HepG2 (cell line): Measurements from ENCODE around the gene CYTH1. TPM values are rescaled to one million over a fixed set of nuclear protein-coding genes. Genes with fewer than 3 reads are reported as not detected.

Experiments
- ATAD3A ChIP-seq: sonication (generic); formaldehyde crosslinking; IDR thresholded peaks from 2 replicates; pipeline ENCODE4 v1.4.0; 2020; ENCODE audit warnings: missing genetic modification reagents
- DMAP1 ChIP-seq: IDR thresholded peaks from 2 replicates; pipeline ENCODE4 v1.6.1; 2016
- GATAD2A ChIP-seq: IDR thresholded peaks from 2 replicates; pipeline ENCODE4 v1.6.1; 2016
- HMGA1 ChIP-seq: sonication (generic); formaldehyde crosslinking; conservative IDR thresholded peaks from 2 replicates; pipeline ENCODE4 v1.4.0; 2020; ENCODE audit warnings: missing genetic modification reagents
- MIER2 ChIP-seq: IDR thresholded peaks from 2 replicates; pipeline ENCODE4 v1.6.1; 2016; ENCODE audit warnings: missing biosample characterization, missing genetic modification reagents
- NFE2L1 ChIP-seq: sonication (generic); formaldehyde crosslinking; IDR thresholded peaks from 2 replicates; pipeline ENCODE4 v1.4.0; 2020; ENCODE audit warnings: missing genetic modification reagents, mild to moderate bottlenecking, borderline replicate concordance
- POLR2AphosphoS2 ChIP-seq: IDR thresholded peaks from 2 replicates; pipeline ENCODE4 v1.6.1; 2011; ENCODE audit warnings: low read depth, low read length, improper control_type of control experiment
- REXO4 ChIP-seq: sonication (generic); formaldehyde crosslinking; IDR thresholded peaks from 2 replicates; pipeline ENCODE4 v1.8.0; 2022; ENCODE audit warnings: missing genetic modification reagents, mild to moderate bottlenecking, borderline replicate concordance
- TARDBP ChIP-seq: sonication (generic); formaldehyde crosslinking; IDR thresholded peaks from 2 replicates; pipeline ENCODE4 v1.8.0; 2022; ENCODE audit warnings: mild to moderate bottlenecking, missing genetic modification reagents
- ZMYM3 ChIP-seq: sonication (generic); formaldehyde crosslinking; IDR thresholded peaks from 2 replicates; pipeline ENCODE4 v1.5.1; 2020; ENCODE audit warnings: mild to moderate bottlenecking, missing genetic modification reagents
- ZNF160 ChIP-seq: sonication (generic); formaldehyde crosslinking; IDR thresholded peaks from 2 replicates; pipeline ENCODE4 v1.8.0; 2022; ENCODE audit warnings: mild to moderate bottlenecking, inconsistent platforms, missing genetic modification reagents
- ZNF260 ChIP-seq: sonication (generic); formaldehyde crosslinking; IDR thresholded peaks from 2 replicates; pipeline ENCODE4 v1.4.0; 2020; ENCODE audit warnings: missing genetic modification reagents, low read depth, mild to moderate bottlenecking, borderline replicate concordance
- ZNF382 ChIP-seq: sonication (generic); formaldehyde crosslinking; IDR thresholded peaks from 2 replicates; pipeline ENCODE4 v1.5.0; 2020; ENCODE audit warnings: missing genetic modification reagents, mild to moderate bottlenecking, borderline replicate concordance
- ZNF572 ChIP-seq: sonication (generic); formaldehyde crosslinking; IDR thresholded peaks from 2 replicates; pipeline ENCODE4 v1.5.1; 2020; ENCODE audit warnings: mild to moderate bottlenecking, missing genetic modification reagents
- ZNF605 ChIP-seq: sonication (generic); formaldehyde crosslinking; IDR thresholded peaks from 2 replicates; pipeline ENCODE4 v1.8.0; 2022; ENCODE audit warnings: mild to moderate bottlenecking, missing genetic modification reagents
- ZNF772 ChIP-seq: sonication (generic); formaldehyde crosslinking; IDR thresholded peaks from 2 replicates; pipeline ENCODE4 v1.5.0; 2020; ENCODE audit warnings: mild to moderate bottlenecking, missing genetic modification reagents
- polyA plus RNA-seq, 8 experiments: library from polyadenylated mRNA; depleted of rRNA in 3 of 8; stranded (reverse) in 7 of 8; unstranded in 1 of 8; fragments of >200 nt; fragmentation: Illumina TruSeq in 4 of 8; extraction: Trizol in 4 of 8; gene quantifications; 2 replicates each; pipeline versions ENCODE4 v1.2.1 to v1.2.3, GENCODE V29; 2011 to 2016; ENCODE audit warnings: low read depth in 4 of 8, missing spikeins in 1 of 8, mixed read lengths in 1 of 8; ENCODE audit not compliant: insufficient read depth in 1 of 8
- total RNA-seq, 5 experiments: library from RNA; depleted of rRNA; stranded (reverse); fragments of >200 nt; fragmentation: Illumina TruSeq; extraction: Trizol; gene quantifications; 2 replicates each; pipeline ENCODE4 v1.2.3, GENCODE V29; 2016; ENCODE audit warnings: low read depth in 1 of 5
- TF ChIP-seq, protein P1 (sequence below): sonication (generic); formaldehyde crosslinking; IDR thresholded peaks from 2 replicates; pipeline ENCODE4 v1.4.0; 2020; ENCODE audit warnings: missing genetic modification reagents
- TF ChIP-seq, protein P2 (sequence below): sonication (generic); formaldehyde crosslinking; IDR thresholded peaks from 2 replicates; pipeline ENCODE4 v1.4.0; 2020; ENCODE audit warnings: missing genetic modification reagents, mild to moderate bottlenecking, borderline replicate concordance
- TF ChIP-seq, protein P3 (sequence below): sonication (generic); formaldehyde crosslinking; IDR thresholded peaks from 2 replicates; pipeline ENCODE4 v1.5.0; 2020; ENCODE audit warnings: mild to moderate bottlenecking, missing genetic modification reagents
- TF ChIP-seq, protein P4 (sequence below): sonication (generic); formaldehyde crosslinking; IDR thresholded peaks from 2 replicates; pipeline ENCODE4 v1.8.1; 2023; ENCODE audit warnings: missing genetic modification reagents, mild to moderate bottlenecking, borderline replicate concordance

Gene CYTH1
- total and polyA plus RNA-seq, 2 of the 13 experiments (the other 11 are each of a cell fraction or from before 2014, with no cell fraction given), result 20.1 to 48.9 TPM

DNA sequence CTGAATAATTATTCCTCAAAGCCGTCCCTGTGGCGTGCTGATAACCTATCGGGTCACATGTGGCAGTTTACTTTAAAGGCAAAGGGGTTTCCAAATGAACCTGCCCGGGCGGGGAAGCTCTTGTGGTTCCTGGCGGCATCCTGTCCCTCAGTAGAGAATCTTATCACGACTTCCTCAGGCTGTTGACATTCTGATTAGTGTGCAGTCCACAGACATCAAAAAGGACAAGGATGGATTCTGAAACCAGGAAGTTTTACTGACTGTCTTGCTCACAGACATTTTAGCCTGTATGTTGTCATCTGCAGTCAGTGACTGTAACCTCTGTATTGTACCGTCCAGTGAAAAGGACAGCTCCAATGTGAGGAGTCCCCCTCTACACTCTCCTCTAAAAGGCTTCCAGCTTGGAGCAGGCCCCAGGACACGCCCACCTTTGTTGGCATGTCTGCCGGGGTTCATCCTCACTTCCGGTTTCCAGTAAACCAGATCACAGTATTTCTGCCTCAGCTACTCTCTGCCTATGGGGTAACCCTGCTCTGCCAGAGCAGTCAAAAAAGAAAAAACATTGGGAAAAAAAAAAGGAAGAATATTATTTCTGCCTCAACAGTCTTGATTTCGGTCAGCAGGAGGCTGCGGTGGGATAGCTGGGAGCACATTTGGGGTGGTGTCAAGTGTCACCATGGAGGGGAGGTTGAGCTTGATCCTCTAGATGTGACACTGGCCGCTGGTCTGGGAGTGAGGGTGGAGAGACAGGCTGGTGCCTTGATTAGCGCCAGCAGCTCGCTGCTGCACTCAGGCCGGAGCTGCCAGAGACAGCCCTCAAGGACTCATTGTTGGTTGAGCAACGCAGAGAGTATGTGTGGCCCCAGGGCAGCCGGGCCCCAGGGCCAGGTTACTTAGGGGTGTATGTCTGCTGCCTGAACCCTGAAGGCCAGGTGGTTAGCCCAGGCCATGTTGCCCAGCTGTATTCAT is 115.8 kb downstream of the CYTH1 start (continued):
- TF ChIP-seq, protein P1, sequence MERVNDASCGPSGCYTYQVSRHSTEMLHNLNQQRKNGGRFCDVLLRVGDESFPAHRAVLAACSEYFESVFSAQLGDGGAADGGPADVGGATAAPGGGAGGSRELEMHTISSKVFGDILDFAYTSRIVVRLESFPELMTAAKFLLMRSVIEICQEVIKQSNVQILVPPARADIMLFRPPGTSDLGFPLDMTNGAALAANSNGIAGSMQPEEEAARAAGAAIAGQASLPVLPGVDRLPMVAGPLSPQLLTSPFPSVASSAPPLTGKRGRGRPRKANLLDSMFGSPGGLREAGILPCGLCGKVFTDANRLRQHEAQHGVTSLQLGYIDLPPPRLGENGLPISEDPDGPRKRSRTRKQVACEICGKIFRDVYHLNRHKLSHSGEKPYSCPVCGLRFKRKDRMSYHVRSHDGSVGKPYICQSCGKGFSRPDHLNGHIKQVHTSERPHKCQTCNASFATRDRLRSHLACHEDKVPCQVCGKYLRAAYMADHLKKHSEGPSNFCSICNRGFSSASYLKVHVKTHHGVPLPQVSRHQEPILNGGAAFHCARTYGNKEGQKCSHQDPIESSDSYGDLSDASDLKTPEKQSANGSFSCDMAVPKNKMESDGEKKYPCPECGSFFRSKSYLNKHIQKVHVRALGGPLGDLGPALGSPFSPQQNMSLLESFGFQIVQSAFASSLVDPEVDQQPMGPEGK (CRISPR knock-in tag), result 0 out of 2 replicates have a peak, but pooled peaks have one; percentile 31
- TF ChIP-seq ZNF605 (CRISPR knock-in tag), result peak; percentile 73; the same call in 1 of the 2 replicates
- TF ChIP-seq ATAD3A (CRISPR knock-in tag), result no peak
- TF ChIP-seq ZNF382 (CRISPR knock-in tag), result no peak
- 0 out of 2 replicates have a peak, but pooled peaks have one; percentile 63 for TF ChIP-seq TARDBP
- peak; percentile 67; the same call in 1 of the 2 replicates for TF ChIP-seq DMAP1 (CRISPR knock-in tag)
- TF ChIP-seq MIER2 (CRISPR knock-in tag), result 0 out of 2 replicates have a peak, but pooled peaks have one; percentile 34
- no peak for TF ChIP-seq REXO4
- TF ChIP-seq POLR2AphosphoS2, result no peak
- TF ChIP-seq HMGA1 (CRISPR knock-in tag), result no peak
- TF ChIP-seq ZNF572 (CRISPR knock-in tag), result no peak
- no peak for TF ChIP-seq ZNF260 (CRISPR knock-in tag)
- TF ChIP-seq ZNF772 (CRISPR knock-in tag), result peak; percentile 86
- TF ChIP-seq, protein P2, sequence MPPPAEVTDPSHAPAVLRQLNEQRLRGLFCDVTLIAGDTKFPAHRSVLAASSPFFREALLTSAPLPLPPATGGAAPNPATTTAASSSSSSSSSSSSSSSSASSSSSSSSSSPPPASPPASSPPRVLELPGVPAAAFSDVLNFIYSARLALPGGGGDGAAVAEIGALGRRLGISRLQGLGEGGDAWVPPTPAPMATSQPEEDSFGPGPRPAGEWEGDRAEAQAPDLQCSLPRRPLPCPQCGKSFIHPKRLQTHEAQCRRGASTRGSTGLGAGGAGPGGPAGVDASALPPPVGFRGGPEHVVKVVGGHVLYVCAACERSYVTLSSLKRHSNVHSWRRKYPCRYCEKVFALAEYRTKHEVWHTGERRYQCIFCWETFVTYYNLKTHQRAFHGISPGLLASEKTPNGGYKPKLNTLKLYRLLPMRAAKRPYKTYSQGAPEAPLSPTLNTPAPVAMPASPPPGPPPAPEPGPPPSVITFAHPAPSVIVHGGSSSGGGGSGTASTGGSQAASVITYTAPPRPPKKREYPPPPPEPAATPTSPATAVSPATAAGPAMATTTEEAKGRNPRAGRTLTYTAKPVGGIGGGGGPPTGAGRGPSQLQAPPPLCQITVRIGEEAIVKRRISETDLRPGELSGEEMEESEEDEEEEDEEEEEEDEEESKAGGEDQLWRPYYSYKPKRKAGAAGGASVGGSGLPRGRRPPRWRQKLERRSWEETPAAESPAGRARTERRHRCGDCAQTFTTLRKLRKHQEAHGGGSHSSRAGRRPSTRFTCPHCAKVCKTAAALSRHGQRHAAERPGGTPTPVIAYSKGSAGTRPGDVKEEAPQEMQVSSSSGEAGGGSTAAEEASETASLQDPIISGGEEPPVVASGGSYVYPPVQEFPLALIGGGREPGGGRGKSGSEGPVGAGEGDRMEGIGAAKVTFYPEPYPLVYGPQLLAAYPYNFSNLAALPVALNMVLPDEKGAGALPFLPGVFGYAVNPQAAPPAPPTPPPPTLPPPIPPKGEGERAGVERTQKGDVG, result peak; percentile 86; the same call in 1 of the 2 replicates
- TF ChIP-seq, protein P3, sequence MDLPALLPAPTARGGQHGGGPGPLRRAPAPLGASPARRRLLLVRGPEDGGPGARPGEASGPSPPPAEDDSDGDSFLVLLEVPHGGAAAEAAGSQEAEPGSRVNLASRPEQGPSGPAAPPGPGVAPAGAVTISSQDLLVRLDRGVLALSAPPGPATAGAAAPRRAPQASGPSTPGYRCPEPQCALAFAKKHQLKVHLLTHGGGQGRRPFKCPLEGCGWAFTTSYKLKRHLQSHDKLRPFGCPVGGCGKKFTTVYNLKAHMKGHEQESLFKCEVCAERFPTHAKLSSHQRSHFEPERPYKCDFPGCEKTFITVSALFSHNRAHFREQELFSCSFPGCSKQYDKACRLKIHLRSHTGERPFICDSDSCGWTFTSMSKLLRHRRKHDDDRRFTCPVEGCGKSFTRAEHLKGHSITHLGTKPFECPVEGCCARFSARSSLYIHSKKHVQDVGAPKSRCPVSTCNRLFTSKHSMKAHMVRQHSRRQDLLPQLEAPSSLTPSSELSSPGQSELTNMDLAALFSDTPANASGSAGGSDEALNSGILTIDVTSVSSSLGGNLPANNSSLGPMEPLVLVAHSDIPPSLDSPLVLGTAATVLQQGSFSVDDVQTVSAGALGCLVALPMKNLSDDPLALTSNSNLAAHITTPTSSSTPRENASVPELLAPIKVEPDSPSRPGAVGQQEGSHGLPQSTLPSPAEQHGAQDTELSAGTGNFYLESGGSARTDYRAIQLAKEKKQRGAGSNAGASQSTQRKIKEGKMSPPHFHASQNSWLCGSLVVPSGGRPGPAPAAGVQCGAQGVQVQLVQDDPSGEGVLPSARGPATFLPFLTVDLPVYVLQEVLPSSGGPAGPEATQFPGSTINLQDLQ (CRISPR knock-in tag), result no peak
- TF ChIP-seq, protein P4, sequence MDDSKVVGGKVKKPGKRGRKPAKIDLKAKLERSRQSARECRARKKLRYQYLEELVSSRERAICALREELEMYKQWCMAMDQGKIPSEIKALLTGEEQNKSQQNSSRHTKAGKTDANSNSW, result 0 out of 2 replicates have a peak, but pooled peaks have one; percentile 44
- TF ChIP-seq ZNF160 (CRISPR knock-in tag), result no peak
- TF ChIP-seq GATAD2A (CRISPR knock-in tag), result peak; percentile 50
- peak; percentile 68 for TF ChIP-seq ZMYM3 (CRISPR knock-in tag)
- no peak for TF ChIP-seq NFE2L1 (CRISPR knock-in tag)
